DMS53 (cell line): ENCODE results near the gene COMMD9.

Experiments used
- DNase-seq: peaks from one replicate; lab custom pipeline; 2025; lab: John Stamatoyannopoulos, UW

COMMD9 gene

DNA sequence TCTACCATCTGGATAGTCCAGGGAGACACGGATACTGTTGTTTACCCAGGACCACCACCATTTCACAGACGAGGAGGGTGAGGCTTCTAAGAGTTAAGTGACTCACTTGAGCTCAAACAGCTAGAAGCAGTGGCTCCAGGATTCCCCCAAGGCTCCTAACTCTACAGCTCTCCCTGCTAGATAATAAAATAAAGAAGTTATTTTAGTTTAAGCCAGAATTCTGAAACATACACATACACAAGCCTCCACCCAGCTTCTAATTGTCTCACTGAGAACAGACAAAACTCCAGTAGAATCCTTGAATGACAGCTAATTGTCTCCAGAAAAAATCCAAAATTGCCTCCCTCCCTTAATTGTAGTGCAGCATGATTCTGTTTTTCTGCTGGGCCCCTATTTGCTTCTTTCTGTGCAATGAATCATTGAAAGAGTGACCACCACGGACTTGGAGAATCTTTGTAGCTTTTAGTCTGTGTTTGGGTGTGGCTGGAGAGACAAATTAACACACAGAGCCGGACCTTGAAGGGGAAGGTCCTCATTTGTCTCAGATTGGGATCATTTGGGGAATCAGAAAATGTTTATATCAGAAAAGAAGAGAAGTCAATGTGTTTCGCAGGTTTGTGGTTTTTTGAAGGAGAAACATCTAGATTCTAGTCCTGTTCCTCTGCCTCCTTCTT is 64.9 kb downstream of the COMMD9 start:
- no peak for DNase-seq

DNA sequence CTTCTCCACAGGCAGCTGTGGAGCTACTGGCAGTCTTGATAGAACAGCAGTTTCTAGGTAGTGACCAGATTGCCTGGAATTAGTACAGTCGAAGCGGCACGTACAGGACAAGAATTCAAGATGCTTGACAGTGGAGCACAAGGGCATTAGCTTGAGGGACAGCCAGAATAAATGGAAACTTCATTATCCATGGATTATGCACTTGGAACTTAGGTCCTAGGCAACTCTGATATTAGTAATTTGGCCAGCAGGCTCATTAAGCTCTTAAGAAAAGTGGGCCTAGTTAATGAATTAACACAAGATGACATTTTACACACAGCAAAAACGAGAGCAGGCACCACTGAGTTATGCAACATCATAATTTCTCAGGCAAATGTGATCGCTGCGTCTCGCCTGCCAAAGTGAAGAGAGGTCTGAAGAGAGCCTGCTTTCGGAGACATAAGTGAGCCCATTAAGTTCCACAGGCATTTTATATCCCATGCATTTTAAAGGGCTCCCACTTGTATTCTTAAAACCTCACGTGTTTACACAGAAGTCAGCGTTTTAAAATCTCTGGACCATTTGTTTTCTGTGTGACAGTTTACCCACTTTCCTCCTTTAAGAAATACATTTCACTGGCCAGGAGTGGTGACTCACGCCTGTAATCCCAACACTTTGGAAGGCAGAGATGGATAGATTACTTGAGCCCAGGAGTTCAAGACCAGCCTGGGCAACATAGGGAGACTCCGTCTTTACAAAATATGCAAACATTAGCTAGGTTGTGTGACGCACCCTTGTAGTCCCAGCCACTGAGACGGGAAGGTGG is 66.2 kb downstream of the COMMD9 start:
- DNase-seq, result no peak
